Measurements from ENCODE around the gene WWC2. TPM values are rescaled to one million over a fixed set of nuclear protein-coding genes. Genes with fewer than 3 reads are reported as not detected.
"Not testable (repeated sequence)": the region's sequence is repeated elsewhere in the genome, so short reads cannot be mapped to it uniquely, and the experiment has no call there.

WWC2 gene
- polyA plus RNA-seq, 6 donors from 2014 or later = 0.07 to 0.88 (median 0.22) TPM; not detected in 1

DNA sequence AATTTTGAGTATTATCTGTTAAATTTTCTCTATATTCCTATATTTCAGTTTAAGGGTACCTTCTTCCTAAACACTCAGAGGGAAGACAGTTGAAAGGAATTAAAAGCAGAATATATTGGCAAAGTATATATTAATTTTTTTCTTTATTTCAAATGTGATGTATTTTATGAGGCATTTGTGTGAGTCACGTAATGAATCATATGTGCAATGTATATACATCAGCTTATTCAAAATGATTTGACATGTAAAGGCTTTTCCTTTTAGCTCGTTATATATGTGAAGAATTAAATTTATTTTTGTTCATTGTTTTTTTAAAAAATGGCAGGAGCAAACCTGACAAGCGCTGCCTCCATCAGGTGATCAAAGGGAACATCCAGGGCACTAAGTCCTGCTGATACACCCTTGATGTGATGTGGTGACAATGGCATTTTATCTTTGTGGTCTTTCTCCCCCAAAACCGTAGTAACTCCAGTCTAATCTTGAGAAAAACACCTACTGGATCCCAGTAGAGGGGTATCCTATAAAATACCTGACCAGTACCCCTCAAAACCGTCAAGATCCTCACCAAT lies 8.9 kb downstream of the WWC2 start:
- Mint-ChIP-seq H3K27me3 (peaks cover 21 to 27% (median 22%) of the 10 kb centered on the region in 3 donors), H3K4me3 (no peak overlapping the region), H3K4me1 (no peaks in the 10 kb centered on the region), H3K27ac (no peak overlapping the region), H3K36me3 (no peaks in the 10 kb centered on the region), H3K9me3 (no peaks in the 10 kb centered on the region)
- DNase-seq (no peak), ATAC-seq (ENCODE audit: low read depth in 2 of 2) (no peak)

- H3K4me3 Mint-ChIP-seq = no peak overlapping the region
- no peaks in the 10 kb centered on the region for H3K36me3 Mint-ChIP-seq
- DNase-seq (no peak), ATAC-seq (ENCODE audit: low read depth in 2 of 2) (no peak)
- H3K4me1 Mint-ChIP-seq = no peaks in the 10 kb centered on the region
- no peak overlapping the region for H3K27ac Mint-ChIP-seq
- H3K9me3 Mint-ChIP-seq = no peaks in the 10 kb centered on the region
- peaks cover 17 to 27% (median 20%) of the 10 kb centered on the region in 3 donors for H3K27me3 Mint-ChIP-seq
Observed at GRCh38 chr4:183110244-183110643, 11.2 kb downstream of the WWC2 start.

DNA sequence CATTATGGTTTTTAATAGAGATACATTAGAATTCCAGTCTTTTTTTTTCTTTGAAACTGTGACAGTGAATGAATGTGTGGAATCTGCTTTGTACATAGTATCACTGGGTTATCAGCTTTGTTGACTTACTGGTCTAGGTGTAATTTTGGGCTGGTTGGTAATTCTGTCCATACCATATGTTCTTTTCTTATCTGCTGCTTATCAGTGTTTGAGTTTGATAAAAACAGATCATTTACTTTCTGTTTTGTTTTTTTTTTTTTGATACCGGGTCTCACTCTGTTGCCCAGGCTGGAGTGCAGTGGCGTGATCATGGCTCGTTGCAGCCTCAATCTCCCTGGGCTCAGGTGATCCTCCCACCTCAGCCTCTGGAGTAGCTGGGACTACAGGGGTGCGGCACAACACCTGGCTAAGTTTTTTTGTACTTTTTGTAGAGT lies 12.4 kb downstream of the WWC2 start:
- no peak overlapping the region for H3K4me3 Mint-ChIP-seq
- no peaks in the 10 kb centered on the region for H3K4me1 Mint-ChIP-seq
- no peaks in the 10 kb centered on the region for H3K9me3 Mint-ChIP-seq
- no peak overlapping the region for H3K27ac Mint-ChIP-seq
- ATAC-seq (ENCODE audit: low read depth in 2 of 2) (no peak), DNase-seq (no peak)
- H3K27me3 Mint-ChIP-seq = peaks cover 11 to 23% (median 23%) of the 10 kb centered on the region in 3 donors
- no peaks in the 10 kb centered on the region for H3K36me3 Mint-ChIP-seq

GRCh38 chr4:183118141-183118540 lies 19.1 kb downstream of the WWC2 start:
- H3K36me3 Mint-ChIP-seq = no peaks in the 10 kb centered on the region
- H3K27ac Mint-ChIP-seq = no peak overlapping the region
- DNase-seq (no peak), ATAC-seq (ENCODE audit: low read depth in 2 of 2) (no peak)
- no peak overlapping the region for H3K4me3 Mint-ChIP-seq
- peaks cover 7 to 10% (median 9%) of the 10 kb centered on the region in 3 donors for H3K27me3 Mint-ChIP-seq
- no peaks in the 10 kb centered on the region for H3K4me1 Mint-ChIP-seq
- H3K9me3 Mint-ChIP-seq = no peaks in the 10 kb centered on the region

DNA sequence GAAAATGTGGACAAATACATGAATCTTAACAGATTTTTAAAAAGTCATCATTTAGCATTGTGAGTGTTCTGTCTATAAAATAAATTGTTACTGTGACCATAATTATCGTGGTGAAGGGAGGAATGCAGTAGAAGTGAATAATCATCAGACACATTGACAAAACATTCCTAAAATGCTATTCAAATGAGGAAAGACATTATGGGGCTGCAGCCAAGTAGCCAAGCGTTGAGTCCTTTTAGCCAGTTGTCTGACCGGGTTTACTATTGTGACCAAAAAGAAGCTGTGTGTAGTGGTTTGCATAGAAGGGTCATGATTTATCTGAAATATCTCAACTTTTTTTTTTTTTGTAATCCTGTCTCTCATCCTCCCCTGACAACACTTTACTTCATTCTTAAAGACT lies 19.5 kb downstream of the WWC2 start:
- Mint-ChIP-seq H3K27me3 (peaks cover 7 to 10% (median 9%) of the 10 kb centered on the region in 3 donors), H3K4me1 (no peaks in the 10 kb centered on the region), H3K4me3 (no peak overlapping the region), H3K9me3 (no peaks in the 10 kb centered on the region), H3K27ac (no peak overlapping the region), H3K36me3 (no peaks in the 10 kb centered on the region)
- DNase-seq (no peak), ATAC-seq (ENCODE audit: low read depth in 2 of 2) (no peak)

DNA sequence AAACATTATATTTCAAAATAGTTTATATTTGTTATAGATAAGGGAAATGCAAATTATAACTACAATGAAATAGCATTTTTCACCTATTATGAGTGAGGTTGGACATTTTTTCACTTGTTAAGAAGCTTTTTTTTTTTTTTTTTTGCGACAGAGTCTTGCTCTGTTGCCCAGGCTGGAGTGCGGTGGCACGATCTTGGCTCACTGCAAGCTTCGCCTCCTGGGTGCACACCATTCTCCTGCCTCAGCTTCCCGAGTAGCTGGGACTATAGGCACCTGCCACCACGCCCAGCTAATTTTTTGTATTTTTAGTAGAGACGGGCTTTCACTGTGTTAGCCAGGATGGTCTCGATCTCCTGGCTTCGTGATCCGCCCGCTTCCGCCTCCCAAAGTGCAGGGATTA lies 22.6 kb downstream of the WWC2 start:
- H3K27me3 Mint-ChIP-seq; DNase-seq; H3K9me3 Mint-ChIP-seq; H3K4me1 Mint-ChIP-seq; H3K4me3 Mint-ChIP-seq; H3K36me3 Mint-ChIP-seq; H3K27ac Mint-ChIP-seq; ATAC-seq (ENCODE audit: low read depth in 2 of 2): not testable (repeated sequence)

- H3K27ac Mint-ChIP-seq = no peak overlapping the region
- no peak for ATAC-seq (ENCODE audit: low read depth in 2 of 2)
- DNase-seq = no peak
- peaks cover 0 to 5% (median 4%) of the 10 kb centered on the region in 3 donors for H3K27me3 Mint-ChIP-seq
- no peaks in the 10 kb centered on the region for H3K9me3 Mint-ChIP-seq
- H3K4me3 Mint-ChIP-seq = peak overlapping the region in 1 of 8 donors; percentile 56
- no peaks in the 10 kb centered on the region for H3K36me3 Mint-ChIP-seq
- no peaks in the 10 kb centered on the region for H3K4me1 Mint-ChIP-seq
Observed at GRCh38 chr4:183124228-183124627, 25.2 kb downstream of the WWC2 start.

DNA sequence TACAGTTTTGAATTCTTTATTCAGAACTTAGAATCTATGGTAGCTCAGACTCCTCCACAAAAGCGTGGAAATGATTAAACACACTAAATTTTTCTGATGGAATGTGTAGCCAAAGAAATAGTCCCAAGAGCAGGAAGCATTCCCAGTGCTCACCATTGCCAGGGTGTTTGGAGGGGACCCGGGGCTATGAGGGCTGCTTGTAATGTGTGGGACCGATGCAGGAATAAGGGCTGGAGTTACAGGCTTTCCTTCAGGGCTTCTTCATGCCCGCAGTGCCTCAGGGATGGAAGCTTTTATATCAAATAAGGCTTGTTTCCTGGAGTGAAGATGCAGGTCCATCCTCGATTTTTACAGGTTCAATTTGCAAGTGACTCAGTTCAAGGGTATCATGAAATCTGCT lies 25.8 kb downstream of the WWC2 start:
- H3K36me3 Mint-ChIP-seq = no peaks in the 10 kb centered on the region
- H3K9me3 Mint-ChIP-seq = no peaks in the 10 kb centered on the region
- H3K4me3 Mint-ChIP-seq = no peak overlapping the region
- DNase-seq (no peak), ATAC-seq (ENCODE audit: low read depth in 2 of 2) (no peak)
- no peak overlapping the region for H3K27ac Mint-ChIP-seq
- peaks cover 0 to 5% (median 4%) of the 10 kb centered on the region in 3 donors for H3K27me3 Mint-ChIP-seq
- H3K4me1 Mint-ChIP-seq = no peaks in the 10 kb centered on the region

DNA sequence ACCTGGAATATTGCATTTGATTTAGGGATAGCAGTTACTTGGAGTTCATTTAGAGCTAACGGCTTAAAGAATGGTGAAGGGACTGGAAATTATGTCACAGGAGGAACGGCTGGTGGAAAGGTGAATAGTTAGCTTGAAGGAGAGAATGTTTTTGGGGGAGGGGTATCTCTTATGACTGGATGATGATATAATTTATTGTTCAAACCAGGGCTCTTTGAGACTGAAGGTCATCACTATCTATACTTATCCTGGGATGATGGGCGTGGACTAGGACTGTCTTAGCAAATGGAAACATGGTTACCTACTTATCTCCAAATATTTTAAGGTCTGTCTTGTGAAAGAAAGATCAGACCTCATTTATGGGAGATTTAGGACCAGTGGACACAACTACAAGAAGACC lies 30.1 kb downstream of the WWC2 start:
- Mint-ChIP-seq H3K27me3 (no peaks in the 10 kb centered on the region), H3K4me3 (no peak overlapping the region), H3K4me1 (no peaks in the 10 kb centered on the region), H3K36me3 (no peaks in the 10 kb centered on the region), H3K27ac (peak overlapping the region in 1 of 6 donors; percentile 22), H3K9me3 (no peaks in the 10 kb centered on the region)
- DNase-seq (no peak), ATAC-seq (ENCODE audit: low read depth in 2 of 2) (no peak)

- H3K27me3 Mint-ChIP-seq = no peaks in the 10 kb centered on the region
- no peaks in the 10 kb centered on the region for H3K9me3 Mint-ChIP-seq
- ATAC-seq (ENCODE audit: low read depth in 2 of 2) = no peak
- H3K4me3 Mint-ChIP-seq = no peak overlapping the region
- H3K27ac Mint-ChIP-seq = peak overlapping the region in 1 of 6 donors; percentile 76
- H3K36me3 Mint-ChIP-seq = no peaks in the 10 kb centered on the region
- DNase-seq = no peak
- no peaks in the 10 kb centered on the region for H3K4me1 Mint-ChIP-seq
Observed at GRCh38 chr4:183129675-183130074, 30.6 kb downstream of the WWC2 start.

GRCh38 chr4:183130328-183131155 lies 31.5 kb downstream of the WWC2 start:
- Mint-ChIP-seq H3K27ac (no peak overlapping the region), H3K27me3 (peaks cover 0 to 1% (median 0%) of the 10 kb centered on the region in 3 donors), H3K4me1 (no peaks in the 10 kb centered on the region), H3K4me3 (no peak overlapping the region), H3K36me3 (no peaks in the 10 kb centered on the region), H3K9me3 (no peaks in the 10 kb centered on the region)
- ATAC-seq (ENCODE audit: low read depth in 2 of 2) = no peak
- no peak for DNase-seq

DNA sequence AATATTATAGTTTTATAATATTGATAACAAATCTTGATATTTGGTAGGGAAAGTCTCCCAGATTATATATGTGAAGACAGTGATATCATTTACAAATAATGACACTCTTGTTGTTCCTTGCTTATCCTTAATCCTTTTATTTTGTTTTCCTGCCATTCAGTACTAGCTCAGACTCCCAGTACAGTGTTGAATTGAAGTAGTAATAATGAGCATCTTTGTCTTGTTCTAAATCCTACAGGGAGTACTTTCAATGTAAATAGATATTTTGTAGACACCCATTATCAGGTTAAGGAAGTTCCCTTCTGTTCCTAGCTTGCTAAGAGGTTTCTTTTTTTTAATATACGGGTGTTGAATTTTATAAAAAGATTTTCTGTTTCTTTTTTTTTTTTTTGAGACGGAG lies 33.0 kb downstream of the WWC2 start:
- DNase-seq = no peak
- Mint-ChIP-seq H3K9me3 (no peaks in the 10 kb centered on the region), H3K4me3 (no peak overlapping the region), H3K36me3 (no peaks in the 10 kb centered on the region), H3K27ac (no peak overlapping the region), H3K4me1 (no peaks in the 10 kb centered on the region), H3K27me3 (peaks cover 0 to 8% (median 0%) of the 10 kb centered on the region in 3 donors)
- no peak for ATAC-seq (ENCODE audit: low read depth in 2 of 2)

DNA sequence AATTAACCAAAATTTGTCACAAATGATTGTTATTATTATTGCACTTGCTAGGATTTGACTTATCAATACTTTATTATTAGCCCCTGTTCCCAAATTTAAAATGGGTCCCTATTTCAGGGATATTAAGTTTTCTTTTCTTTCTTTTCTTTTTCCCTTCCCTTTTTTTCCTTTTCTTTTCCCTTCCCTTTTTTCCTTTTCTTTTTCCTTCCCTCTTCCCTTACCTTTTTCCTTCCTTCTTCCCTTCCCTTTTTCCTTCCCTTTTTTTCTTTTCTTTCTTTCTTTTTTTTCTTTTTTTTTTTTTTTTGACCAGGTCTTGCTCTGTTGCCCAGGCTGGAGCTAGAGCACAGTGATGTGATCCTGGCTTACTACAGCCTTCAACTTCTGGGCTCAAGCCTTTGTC lies 33.8 kb downstream of the WWC2 start:
- ATAC-seq (ENCODE audit: low read depth in 2 of 2) (no peak), DNase-seq (no peak)
- Mint-ChIP-seq H3K27me3 (peaks cover 0 to 8% (median 0%) of the 10 kb centered on the region in 3 donors), H3K4me3 (no peak overlapping the region), H3K4me1 (no peaks in the 10 kb centered on the region), H3K9me3 (no peaks in the 10 kb centered on the region), H3K36me3 (no peaks in the 10 kb centered on the region), H3K27ac (no peak overlapping the region)

GRCh38 chr4:183136855-183137254 lies 37.8 kb downstream of the WWC2 start:
- no peaks in the 10 kb centered on the region for H3K36me3 Mint-ChIP-seq
- no peak overlapping the region for H3K4me3 Mint-ChIP-seq
- no peaks in the 10 kb centered on the region for H3K9me3 Mint-ChIP-seq
- ATAC-seq (ENCODE audit: low read depth in 2 of 2) (no peak), DNase-seq (no peak)
- H3K27me3 Mint-ChIP-seq = peaks cover 3 to 8% (median 6%) of the 10 kb centered on the region in 3 donors
- H3K27ac Mint-ChIP-seq = no peak overlapping the region
- no peaks in the 10 kb centered on the region for H3K4me1 Mint-ChIP-seq

All from naive B cell (primary cell).